Erythroblast (primary cell): ENCODE measurements around the gene TFPI2.

ENCODE experiments used
- GATA1 ChIP-seq: IDR thresholded peaks from 2 replicates; pipeline ENCODE4 v1.6.1; 2011; ENCODE audit warnings: low read depth, mild to moderate bottlenecking, control low read depth, low read length, moderate library complexity
- POLR2A ChIP-seq: IDR thresholded peaks from 2 replicates; pipeline ENCODE4 v1.6.1; 2011; ENCODE audit warnings: mild to moderate bottlenecking, low read length

DNA sequence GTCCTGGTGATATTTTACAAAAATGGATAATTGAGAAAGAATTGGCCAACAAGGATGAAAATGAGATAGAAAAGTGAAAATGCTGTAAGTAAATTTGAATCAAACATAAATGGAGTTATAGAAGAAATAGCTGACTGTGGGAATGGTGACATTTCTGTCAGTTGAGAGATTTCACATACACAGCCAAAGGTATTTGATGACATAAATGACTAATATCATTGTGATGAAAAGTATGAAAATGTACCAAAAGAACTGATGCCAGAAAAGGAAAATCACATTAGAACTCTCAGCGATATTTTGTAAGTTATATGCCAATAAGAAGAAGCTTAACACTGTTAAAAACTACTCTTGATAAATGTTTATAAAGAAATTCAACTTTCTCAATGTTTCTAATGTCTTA lies 54.9 kb downstream of the TFPI2 start:
- no peak for TF ChIP-seq POLR2A
- no peak for TF ChIP-seq GATA1
